ENCODE results near the gene NIPBL.

DNA sequence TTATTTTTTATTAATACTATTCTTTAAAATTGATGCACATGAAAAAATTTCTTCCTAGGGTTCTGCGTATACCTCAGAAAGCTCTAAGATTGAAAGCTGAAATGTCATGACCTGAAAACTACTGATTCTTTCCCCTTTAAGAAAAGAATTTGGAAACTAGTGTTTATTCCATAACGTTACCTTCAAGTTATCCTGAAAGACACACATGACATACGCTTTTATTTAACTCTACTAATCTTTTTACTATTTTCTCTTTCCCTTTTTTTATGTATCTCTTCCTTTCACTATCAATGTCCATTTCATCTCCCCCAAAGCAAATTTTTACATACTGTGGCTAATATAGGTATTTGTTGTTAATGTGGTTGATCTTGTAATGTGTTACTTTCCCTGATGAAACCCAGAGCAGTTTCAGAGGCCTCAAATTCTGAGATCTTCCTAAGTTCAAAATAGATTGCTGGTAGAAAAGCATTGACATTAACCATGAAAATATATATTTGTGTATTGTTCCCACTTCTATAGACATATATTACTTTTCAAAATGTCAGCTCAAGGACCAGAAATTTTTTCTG, 7.4 kb downstream of the NIPBL start:
- TF ChIP-seq, protein P1, sequence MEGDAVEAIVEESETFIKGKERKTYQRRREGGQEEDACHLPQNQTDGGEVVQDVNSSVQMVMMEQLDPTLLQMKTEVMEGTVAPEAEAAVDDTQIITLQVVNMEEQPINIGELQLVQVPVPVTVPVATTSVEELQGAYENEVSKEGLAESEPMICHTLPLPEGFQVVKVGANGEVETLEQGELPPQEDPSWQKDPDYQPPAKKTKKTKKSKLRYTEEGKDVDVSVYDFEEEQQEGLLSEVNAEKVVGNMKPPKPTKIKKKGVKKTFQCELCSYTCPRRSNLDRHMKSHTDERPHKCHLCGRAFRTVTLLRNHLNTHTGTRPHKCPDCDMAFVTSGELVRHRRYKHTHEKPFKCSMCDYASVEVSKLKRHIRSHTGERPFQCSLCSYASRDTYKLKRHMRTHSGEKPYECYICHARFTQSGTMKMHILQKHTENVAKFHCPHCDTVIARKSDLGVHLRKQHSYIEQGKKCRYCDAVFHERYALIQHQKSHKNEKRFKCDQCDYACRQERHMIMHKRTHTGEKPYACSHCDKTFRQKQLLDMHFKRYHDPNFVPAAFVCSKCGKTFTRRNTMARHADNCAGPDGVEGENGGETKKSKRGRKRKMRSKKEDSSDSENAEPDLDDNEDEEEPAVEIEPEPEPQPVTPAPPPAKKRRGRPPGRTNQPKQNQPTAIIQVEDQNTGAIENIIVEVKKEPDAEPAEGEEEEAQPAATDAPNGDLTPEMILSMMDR (IDR thresholded peaks at IDR 0.05; ENCODE audit: borderline replicate concordance, extremely low read depth, low read length, poor library complexity, severe bottlenecking): no peak
- TF ChIP-seq EZH2 (IDR thresholded peaks at IDR 0.05; ENCODE audit: borderline replicate concordance, low read depth, low read length, severe bottlenecking): no peak
